Ishikawa (cell line): ENCODE results near the gene FARS2.
A peak's percentile ranks its signal among the peaks of the same experiment; 100 is the strongest.

Experiments
- CEBPB ChIP-seq: IDR thresholded peaks from 2 replicates; pipeline ENCODE4 v1.6.1; 2012
- CREB1 ChIP-seq: IDR thresholded peaks from 2 replicates; pipeline ENCODE4 v1.6.1; 2012; ENCODE audit warnings: low read depth
- EP300 ChIP-seq: IDR thresholded peaks from 2 replicates; pipeline ENCODE4 v1.6.1; 2012; ENCODE audit warnings: borderline replicate concordance
- FOXM1 ChIP-seq: IDR thresholded peaks from 2 replicates; pipeline ENCODE4 v1.6.1; 2012; ENCODE audit warnings: low read depth, borderline replicate concordance
- RAD21 ChIP-seq: IDR thresholded peaks from 2 replicates; pipeline ENCODE4 v1.6.1; 2012; ENCODE audit warnings: low read depth
- TAF1 ChIP-seq: IDR thresholded peaks from 2 replicates; pipeline ENCODE4 v1.6.1; 2012; ENCODE audit warnings: low read depth, mild to moderate bottlenecking
- TCF12 ChIP-seq: IDR thresholded peaks from 2 replicates; pipeline ENCODE4 v1.6.1; 2012; ENCODE audit warnings: low read depth
- YY1 ChIP-seq: IDR thresholded peaks from 2 replicates; pipeline ENCODE4 v1.6.1; 2012; ENCODE audit warnings: low read depth
- ZBTB7A ChIP-seq: IDR thresholded peaks from 2 replicates; pipeline ENCODE4 v1.6.1; 2012; ENCODE audit warnings: low read depth
- TF ChIP-seq, protein P1 (sequence below): IDR thresholded peaks from 2 replicates; pipeline ENCODE4 v1.6.1; 2012; ENCODE audit warnings: low read depth, mild to moderate bottlenecking
- TF ChIP-seq, protein P2 (sequence below): IDR thresholded peaks from 2 replicates; pipeline ENCODE4 v1.6.1; 2012

GRCh38 chr6:5394280-5394679, 133.0 kb downstream of the FARS2 start:
- TF ChIP-seq FOXM1, result no peak
- no peak for TF ChIP-seq EP300
- TF ChIP-seq CEBPB, result peak; percentile 40; the same call in 1 of the 2 replicates
- TF ChIP-seq, protein P1, sequence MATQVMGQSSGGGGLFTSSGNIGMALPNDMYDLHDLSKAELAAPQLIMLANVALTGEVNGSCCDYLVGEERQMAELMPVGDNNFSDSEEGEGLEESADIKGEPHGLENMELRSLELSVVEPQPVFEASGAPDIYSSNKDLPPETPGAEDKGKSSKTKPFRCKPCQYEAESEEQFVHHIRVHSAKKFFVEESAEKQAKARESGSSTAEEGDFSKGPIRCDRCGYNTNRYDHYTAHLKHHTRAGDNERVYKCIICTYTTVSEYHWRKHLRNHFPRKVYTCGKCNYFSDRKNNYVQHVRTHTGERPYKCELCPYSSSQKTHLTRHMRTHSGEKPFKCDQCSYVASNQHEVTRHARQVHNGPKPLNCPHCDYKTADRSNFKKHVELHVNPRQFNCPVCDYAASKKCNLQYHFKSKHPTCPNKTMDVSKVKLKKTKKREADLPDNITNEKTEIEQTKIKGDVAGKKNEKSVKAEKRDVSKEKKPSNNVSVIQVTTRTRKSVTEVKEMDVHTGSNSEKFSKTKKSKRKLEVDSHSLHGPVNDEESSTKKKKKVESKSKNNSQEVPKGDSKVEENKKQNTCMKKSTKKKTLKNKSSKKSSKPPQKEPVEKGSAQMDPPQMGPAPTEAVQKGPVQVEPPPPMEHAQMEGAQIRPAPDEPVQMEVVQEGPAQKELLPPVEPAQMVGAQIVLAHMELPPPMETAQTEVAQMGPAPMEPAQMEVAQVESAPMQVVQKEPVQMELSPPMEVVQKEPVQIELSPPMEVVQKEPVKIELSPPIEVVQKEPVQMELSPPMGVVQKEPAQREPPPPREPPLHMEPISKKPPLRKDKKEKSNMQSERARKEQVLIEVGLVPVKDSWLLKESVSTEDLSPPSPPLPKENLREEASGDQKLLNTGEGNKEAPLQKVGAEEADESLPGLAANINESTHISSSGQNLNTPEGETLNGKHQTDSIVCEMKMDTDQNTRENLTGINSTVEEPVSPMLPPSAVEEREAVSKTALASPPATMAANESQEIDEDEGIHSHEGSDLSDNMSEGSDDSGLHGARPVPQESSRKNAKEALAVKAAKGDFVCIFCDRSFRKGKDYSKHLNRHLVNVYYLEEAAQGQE, result no peak
- TF ChIP-seq, protein P2, sequence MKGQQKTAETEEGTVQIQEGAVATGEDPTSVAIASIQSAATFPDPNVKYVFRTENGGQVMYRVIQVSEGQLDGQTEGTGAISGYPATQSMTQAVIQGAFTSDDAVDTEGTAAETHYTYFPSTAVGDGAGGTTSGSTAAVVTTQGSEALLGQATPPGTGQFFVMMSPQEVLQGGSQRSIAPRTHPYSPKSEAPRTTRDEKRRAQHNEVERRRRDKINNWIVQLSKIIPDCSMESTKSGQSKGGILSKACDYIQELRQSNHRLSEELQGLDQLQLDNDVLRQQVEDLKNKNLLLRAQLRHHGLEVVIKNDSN, result no peak
- no peak for TF ChIP-seq TAF1
- no peak for TF ChIP-seq RAD21
- no peak for TF ChIP-seq TCF12
- no peak for TF ChIP-seq ZBTB7A
- no peak for TF ChIP-seq CREB1
- no peak for TF ChIP-seq YY1
